Measurements from ENCODE around the gene PILRA. TPM values are rescaled to one million over a fixed set of nuclear protein-coding genes. Genes with fewer than 3 reads are reported as not detected.
A peak's percentile ranks its signal among the peaks of the same experiment; 100 is the strongest.

The PILRA gene
- polyA plus RNA-seq, 1 of the 3 experiments (the other 2 are of a cell fraction), result 0.89 TPM

DNA sequence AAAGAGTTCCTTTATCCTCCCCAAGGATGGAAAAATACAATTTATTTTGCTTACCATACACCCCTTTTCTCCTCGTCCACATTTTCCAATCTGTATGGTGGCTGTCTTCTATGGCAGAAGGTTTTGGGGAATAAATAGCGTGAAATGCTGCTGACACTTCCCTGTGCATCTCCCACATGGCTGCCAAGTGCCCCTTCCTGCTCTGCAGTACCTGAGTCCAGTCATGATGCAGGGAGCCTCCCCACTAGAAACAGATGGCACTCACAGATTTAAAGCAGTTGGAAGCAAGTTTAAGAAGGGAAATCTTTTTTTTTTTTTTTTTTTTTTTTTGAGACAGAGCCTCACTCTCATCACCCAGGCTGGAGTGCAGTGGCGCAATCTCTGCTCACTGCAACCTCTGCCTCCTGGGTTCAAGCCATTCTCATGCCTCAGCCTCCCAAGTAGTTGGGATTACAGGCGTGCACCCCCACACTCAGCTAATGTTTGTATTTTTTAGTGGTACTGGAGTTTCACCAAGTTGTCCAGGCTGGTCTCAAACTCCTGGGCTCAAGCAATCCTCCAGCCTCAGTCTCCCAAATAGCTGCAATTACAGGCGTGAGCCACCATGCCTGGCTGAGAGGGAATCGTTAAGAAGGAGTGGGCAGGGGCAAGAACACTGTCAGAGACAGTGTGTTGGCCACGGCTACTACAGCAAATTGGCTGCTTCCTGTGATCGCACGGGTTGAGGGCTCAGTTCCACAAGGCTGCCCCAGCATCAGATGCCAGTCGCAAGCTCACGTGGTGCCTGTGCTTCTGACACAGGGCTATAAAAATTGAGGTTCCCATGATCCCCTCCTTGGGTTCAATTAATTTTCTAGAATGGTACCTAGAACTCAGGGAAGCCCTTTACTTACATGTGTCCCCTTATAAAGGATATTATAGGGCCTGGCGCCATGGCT is 5.3 kb upstream of the PILRA start:
- CTCF ChIA-PET, result interaction anchor here (0.8 to 1.2 kb wide), 2 partner anchors 23 to 34 kb away, joined by 3 read pairs; no protein-coding TSS in a partner anchor
- Histone ChIP-seq H3K36me3 (replicated peaks in 1 of 2; ENCODE audit: control insufficient read depth in 1 of 2, insufficient read depth in 2 of 2, low read length in 1 of 2) (peaks cover 6 to 18% of the 10 kb centered on the region in 2 experiments), H3K27ac (ENCODE audit: low read depth in 2 of 2, low read length in 1 of 2) (no peak overlapping the region), H3K9ac (no peak overlapping the region), H4K20me1 (ENCODE audit: insufficient read depth) (no peaks in the 10 kb centered on the region), H3K79me2 (ENCODE audit: insufficient read depth) (no peaks in the 10 kb centered on the region), H3F3A (replicated peaks; ENCODE audit: insufficient read depth) (peaks cover 16% of the 10 kb centered on the region), H3K9me2 (no peaks in the 10 kb centered on the region), H3K9me3 (no peaks in the 10 kb centered on the region), H3K27me3 (ENCODE audit: insufficient read depth) (no peaks in the 10 kb centered on the region), H2AFZ (ENCODE audit: low read depth) (no peak overlapping the region), H3K4me1 (ENCODE audit: control insufficient read depth in 1 of 2, insufficient read depth in 2 of 2, low read depth in 1 of 2, low read length in 1 of 2) (peaks cover 5 to 7% of the 10 kb centered on the region in 2 experiments; a peak in 1 of 4 replicates), H3K4me3 (ENCODE audit: low read depth in 2 of 2, low read length in 1 of 2) (no peak overlapping the region), H3K4me2 (no peak overlapping the region)
- no peak for DNase-seq
- POLR2A ChIA-PET, result no interaction called here
- TF ChIP-seq, protein P1, sequence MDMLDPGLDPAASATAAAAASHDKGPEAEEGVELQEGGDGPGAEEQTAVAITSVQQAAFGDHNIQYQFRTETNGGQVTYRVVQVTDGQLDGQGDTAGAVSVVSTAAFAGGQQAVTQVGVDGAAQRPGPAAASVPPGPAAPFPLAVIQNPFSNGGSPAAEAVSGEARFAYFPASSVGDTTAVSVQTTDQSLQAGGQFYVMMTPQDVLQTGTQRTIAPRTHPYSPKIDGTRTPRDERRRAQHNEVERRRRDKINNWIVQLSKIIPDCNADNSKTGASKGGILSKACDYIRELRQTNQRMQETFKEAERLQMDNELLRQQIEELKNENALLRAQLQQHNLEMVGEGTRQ (IDR thresholded peaks at IDR 0.05; ENCODE audit: borderline replicate concordance, low read depth, low read length), result no peak
- TF ChIP-seq, protein P2, sequence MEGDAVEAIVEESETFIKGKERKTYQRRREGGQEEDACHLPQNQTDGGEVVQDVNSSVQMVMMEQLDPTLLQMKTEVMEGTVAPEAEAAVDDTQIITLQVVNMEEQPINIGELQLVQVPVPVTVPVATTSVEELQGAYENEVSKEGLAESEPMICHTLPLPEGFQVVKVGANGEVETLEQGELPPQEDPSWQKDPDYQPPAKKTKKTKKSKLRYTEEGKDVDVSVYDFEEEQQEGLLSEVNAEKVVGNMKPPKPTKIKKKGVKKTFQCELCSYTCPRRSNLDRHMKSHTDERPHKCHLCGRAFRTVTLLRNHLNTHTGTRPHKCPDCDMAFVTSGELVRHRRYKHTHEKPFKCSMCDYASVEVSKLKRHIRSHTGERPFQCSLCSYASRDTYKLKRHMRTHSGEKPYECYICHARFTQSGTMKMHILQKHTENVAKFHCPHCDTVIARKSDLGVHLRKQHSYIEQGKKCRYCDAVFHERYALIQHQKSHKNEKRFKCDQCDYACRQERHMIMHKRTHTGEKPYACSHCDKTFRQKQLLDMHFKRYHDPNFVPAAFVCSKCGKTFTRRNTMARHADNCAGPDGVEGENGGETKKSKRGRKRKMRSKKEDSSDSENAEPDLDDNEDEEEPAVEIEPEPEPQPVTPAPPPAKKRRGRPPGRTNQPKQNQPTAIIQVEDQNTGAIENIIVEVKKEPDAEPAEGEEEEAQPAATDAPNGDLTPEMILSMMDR (IDR thresholded peaks at IDR 0.05), result no peak
- TF ChIP-seq, protein P3, sequence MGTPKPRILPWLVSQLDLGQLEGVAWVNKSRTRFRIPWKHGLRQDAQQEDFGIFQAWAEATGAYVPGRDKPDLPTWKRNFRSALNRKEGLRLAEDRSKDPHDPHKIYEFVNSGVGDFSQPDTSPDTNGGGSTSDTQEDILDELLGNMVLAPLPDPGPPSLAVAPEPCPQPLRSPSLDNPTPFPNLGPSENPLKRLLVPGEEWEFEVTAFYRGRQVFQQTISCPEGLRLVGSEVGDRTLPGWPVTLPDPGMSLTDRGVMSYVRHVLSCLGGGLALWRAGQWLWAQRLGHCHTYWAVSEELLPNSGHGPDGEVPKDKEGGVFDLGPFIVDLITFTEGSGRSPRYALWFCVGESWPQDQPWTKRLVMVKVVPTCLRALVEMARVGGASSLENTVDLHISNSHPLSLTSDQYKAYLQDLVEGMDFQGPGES (IDR thresholded peaks at IDR 0.05; ENCODE audit: low read depth, low read length), result no peak
- TF ChIP-seq EP300 (IDR thresholded peaks at IDR 0.05; ENCODE audit: borderline replicate concordance in 1 of 2, low read depth in 1 of 2, low read length in 1 of 2) (no peak), RXRA (IDR thresholded peaks at IDR 0.05; ENCODE audit: borderline replicate concordance, low read depth) (no peak), GABPA (IDR thresholded peaks at IDR 0.05; ENCODE audit: low read depth) (no peak)
- WGBS (ENCODE audit: low lambda C conversion rate), result 93% methylated on average over 11 of the region's 12 CpGs

DNA sequence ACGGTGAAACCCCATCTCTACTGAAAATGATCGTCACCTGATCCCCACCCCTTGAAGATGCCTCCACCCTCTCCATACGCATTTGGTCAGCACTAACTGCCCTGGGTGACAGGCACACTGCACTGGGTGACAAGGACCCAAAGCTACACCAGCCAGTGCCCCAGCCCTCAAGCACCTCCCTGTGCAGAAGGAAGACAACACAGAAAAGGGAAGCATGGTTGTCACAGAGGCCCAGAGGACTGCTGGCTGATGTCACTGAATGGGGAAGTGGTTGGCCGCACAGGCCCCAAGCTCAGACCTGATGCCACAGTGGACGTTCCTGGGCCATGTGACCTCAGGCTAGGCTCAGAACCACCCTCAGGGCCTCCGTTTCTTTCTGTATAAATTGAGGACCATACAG is 4.2 kb upstream of the PILRA start:
- Histone ChIP-seq H3K4me1 (ENCODE audit: control insufficient read depth in 1 of 2, insufficient read depth in 2 of 2, low read depth in 1 of 2, low read length in 1 of 2) (peaks cover 5 to 7% of the 10 kb centered on the region in 2 experiments; a peak in 1 of 4 replicates), H3K9me3 (no peaks in the 10 kb centered on the region), H3K27ac (ENCODE audit: low read depth in 2 of 2, low read length in 1 of 2) (no peak overlapping the region), H3K79me2 (ENCODE audit: insufficient read depth) (no peaks in the 10 kb centered on the region), H3F3A (replicated peaks; ENCODE audit: insufficient read depth) (peaks cover 9% of the 10 kb centered on the region), H3K9ac (no peak overlapping the region), H3K4me3 (ENCODE audit: low read depth in 2 of 2, low read length in 1 of 2) (no peak overlapping the region), H2AFZ (ENCODE audit: low read depth) (no peak overlapping the region), H4K20me1 (ENCODE audit: insufficient read depth) (no peaks in the 10 kb centered on the region), H3K36me3 (replicated peaks in 1 of 2; ENCODE audit: control insufficient read depth in 1 of 2, insufficient read depth in 2 of 2, low read length in 1 of 2) (peaks cover 0 to 8% of the 10 kb centered on the region in 2 experiments), H3K4me2 (no peak overlapping the region), H3K27me3 (ENCODE audit: insufficient read depth) (no peaks in the 10 kb centered on the region), H3K9me2 (no peaks in the 10 kb centered on the region)
- ChIA-PET POLR2A (interaction anchor here (1.0 to 1.3 kb wide), 2 partner anchors 9 to 25 kb away, joined by 3 to 5 read pairs; no protein-coding TSS in a partner anchor), CTCF (interaction anchor here (1.2 to 4.8 kb wide), 2 partner anchors 25 to 38 kb away, joined by 3 to 24 read pairs; no protein-coding TSS in a partner anchor)
- 85% methylated on average over 6 of the region's 6 CpGs for WGBS (ENCODE audit: low lambda C conversion rate)
- DNase-seq, result no peak
- TF ChIP-seq, protein P4, sequence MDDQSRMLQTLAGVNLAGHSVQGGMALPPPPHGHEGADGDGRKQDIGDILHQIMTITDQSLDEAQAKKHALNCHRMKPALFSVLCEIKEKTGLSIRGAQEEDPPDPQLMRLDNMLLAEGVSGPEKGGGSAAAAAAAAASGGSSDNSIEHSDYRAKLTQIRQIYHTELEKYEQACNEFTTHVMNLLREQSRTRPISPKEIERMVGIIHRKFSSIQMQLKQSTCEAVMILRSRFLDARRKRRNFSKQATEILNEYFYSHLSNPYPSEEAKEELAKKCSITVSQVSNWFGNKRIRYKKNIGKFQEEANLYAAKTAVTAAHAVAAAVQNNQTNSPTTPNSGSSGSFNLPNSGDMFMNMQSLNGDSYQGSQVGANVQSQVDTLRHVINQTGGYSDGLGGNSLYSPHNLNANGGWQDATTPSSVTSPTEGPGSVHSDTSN (IDR thresholded peaks at IDR 0.05), result peak; percentile 29
- no peak for TF ChIP-seq EP300 (IDR thresholded peaks at IDR 0.05; ENCODE audit: borderline replicate concordance in 1 of 2, low read depth in 1 of 2, low read length in 1 of 2)

All from SK-N-SH (cell line).